HG03439 (cell line): ENCODE results near the gene HERC2.
"Not testable (repeated sequence)": the region's sequence is repeated elsewhere in the genome, so short reads cannot be mapped to it uniquely, and the experiment has no call there.

Experiments
- ATAC-seq: cut with Tn5 transposase; IDR thresholded peaks from one replicate; pipeline ENCODE4 v1.9.1; 2021; ENCODE audit warnings: mild to moderate bottlenecking, moderate library complexity; ENCODE audit not compliant: unreplicated experiment

The HERC2 gene, protein sequence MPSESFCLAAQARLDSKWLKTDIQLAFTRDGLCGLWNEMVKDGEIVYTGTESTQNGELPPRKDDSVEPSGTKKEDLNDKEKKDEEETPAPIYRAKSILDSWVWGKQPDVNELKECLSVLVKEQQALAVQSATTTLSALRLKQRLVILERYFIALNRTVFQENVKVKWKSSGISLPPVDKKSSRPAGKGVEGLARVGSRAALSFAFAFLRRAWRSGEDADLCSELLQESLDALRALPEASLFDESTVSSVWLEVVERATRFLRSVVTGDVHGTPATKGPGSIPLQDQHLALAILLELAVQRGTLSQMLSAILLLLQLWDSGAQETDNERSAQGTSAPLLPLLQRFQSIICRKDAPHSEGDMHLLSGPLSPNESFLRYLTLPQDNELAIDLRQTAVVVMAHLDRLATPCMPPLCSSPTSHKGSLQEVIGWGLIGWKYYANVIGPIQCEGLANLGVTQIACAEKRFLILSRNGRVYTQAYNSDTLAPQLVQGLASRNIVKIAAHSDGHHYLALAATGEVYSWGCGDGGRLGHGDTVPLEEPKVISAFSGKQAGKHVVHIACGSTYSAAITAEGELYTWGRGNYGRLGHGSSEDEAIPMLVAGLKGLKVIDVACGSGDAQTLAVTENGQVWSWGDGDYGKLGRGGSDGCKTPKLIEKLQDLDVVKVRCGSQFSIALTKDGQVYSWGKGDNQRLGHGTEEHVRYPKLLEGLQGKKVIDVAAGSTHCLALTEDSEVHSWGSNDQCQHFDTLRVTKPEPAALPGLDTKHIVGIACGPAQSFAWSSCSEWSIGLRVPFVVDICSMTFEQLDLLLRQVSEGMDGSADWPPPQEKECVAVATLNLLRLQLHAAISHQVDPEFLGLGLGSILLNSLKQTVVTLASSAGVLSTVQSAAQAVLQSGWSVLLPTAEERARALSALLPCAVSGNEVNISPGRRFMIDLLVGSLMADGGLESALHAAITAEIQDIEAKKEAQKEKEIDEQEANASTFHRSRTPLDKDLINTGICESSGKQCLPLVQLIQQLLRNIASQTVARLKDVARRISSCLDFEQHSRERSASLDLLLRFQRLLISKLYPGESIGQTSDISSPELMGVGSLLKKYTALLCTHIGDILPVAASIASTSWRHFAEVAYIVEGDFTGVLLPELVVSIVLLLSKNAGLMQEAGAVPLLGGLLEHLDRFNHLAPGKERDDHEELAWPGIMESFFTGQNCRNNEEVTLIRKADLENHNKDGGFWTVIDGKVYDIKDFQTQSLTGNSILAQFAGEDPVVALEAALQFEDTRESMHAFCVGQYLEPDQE (N-terminal part only)

DNA sequence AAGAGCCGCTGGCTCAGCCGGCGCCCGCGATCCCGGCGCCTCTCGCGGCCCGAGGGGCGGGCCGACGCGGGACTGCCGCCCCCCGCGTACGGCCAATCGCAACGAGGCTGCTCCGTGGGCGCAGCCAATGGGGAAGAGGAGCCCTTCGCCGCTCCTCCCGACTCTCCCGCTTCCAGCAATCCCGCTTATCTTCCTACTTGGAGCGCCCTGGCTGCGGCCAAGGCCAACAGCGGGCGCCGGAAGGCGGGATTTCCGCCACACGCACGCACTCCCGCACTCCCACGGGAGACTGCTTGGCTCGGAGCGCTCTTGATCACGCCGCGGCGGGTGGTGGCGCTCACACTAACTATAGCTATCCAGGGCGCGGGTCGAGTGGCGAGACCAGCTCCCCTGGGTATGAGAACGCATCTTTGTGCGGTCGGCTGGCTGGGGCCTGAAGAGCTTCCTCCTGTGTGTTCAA is at the start of gene HERC2:
Gene HERC2, minus strand, starts transcription at position 51 of the 460 bp plus-strand sequence. CDS start 746 bp downstream, outside the sequence.
- ATAC-seq = not testable (repeated sequence)

DNA sequence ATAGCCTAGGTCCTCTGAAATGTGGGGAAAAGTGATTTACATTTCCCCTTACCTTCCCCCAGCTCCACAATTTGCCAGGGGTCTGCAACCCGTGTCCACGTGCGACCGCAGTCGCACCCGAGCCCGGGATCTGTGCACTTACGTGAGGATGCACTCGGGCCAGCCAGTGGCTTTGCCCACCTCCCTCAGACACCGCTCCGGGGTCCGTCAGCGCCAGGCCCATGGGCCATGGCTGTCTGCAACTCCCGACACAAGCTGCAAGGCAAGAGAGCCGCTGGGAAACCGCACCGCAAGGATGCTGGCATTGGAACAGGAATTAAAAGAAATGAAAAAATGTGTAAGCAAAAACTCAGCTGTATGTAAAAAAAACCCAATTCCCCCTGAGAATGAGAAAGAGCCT is 43.5 kb upstream of the HERC2 start:
- not testable (repeated sequence) for ATAC-seq

DNA sequence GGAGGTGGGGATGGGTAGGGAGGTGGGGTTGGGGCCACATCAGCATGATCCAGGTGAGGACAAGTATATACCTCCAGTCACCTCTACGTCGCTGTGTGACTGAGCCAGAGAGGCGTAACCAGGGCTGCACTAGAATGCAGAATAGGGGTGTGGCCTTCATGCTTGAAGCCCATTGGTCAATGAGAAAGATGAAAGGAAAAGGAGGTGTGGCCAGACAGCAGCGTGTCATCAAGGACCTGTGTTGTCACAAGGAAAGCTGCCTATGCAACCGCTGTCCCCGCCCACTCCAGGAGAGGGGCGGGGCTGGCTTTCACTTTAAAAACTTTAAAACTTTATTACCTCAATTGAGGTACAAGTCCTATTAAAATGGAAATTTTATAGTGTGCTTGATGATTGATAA is 36.0 kb upstream of the HERC2 start, which contains the start of gene GOLGA6L24:
Gene GOLGA6L24, minus strand, starts transcription at position 101 of the 400 bp plus-strand sequence. Its CDS starts 61 bp downstream, at position 40.
- not testable (repeated sequence) for ATAC-seq

DNA sequence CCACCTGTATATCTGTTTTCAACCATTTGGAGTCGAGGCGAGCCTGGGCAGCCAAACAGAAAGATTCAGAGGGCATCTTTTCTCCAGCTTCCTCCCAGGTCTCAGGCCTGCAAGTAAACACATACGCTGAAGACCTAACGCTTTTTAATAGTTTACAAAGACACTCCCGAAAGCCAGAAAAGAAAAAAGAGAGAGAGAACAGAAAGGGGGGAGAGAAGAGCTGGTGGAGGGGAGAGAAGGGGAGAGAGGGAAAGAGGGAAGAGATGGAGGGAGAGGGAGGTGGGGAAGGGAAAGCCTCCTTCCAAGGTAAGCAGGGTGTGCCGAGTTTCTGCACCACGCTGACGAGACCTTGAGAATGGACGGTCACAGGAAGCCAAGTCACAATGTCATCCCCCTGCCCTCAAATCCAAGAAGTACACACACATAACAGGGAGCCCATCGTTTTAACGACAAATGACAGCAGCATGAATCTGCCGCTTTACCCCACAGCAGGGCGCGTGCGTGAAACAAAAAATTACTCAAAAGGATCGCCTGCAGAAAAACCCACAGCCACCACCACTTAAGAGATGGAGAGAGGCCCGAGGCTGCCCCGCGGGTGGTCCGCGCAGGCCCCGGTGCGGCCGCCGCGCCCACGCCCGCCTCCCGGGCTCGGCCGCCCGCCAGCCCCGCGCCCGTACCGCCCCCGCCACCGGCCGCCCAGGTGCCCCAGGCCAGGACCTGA is 461 bp downstream of the HERC2 start:
- not testable (repeated sequence) for ATAC-seq

DNA sequence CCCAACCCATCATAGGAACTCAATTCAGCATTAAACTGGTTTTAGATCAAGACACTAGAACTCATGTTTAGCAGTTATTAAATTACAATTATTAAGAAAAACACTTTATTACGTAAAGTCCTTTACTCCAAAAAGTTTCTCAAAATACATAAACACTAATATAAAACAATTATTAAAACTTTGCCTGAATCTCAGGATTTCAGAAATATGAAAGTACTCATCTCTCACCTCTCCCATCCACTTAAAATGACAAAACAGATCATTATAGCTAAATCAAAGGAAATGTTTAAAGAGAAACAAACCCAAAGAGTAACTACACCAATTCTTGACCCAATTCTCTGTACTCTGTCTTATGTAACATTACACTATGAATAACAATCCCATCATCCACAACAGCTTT is 2.3 kb downstream of the HERC2 start:
- ATAC-seq = not testable (repeated sequence)

DNA sequence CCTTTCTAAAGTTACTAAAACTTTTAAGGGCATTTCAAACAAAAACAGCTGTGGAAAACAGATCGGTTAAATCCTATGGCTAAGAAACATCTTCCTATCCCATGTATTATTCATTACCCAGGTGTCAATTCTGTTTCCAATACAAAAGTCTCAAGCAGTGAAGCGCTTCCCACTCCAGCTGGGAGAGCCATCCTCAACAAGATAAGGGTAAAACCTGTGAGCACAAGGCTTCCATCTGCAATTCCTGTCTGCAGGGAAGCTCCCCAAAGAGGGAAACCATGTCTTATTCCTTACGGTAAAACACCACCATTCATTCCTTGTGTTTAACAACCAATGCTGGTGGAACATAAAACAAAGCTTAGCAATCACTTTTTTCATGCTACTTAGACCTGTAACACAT is 3.2 kb downstream of the HERC2 start:
- not testable (repeated sequence) for ATAC-seq

DNA sequence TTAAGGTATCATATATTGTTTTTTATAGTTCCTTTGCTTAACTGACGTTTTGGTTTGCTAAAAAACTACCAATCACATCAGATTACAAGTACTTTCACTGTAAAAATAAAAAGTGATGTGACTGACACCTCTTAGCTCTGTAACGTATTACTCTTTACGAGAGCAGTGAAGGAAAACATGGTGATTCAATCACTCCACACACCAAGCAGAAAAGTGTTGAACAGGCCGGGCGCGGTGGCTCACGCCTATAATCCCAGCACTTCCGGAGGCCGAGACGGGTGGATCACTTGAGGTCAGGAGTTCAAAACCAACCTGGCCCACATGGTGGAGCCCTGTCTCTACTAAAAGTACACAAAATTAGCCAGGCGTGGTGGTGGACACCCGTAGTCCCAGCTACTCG is 3.9 kb downstream of the HERC2 start:
- ATAC-seq = not testable (repeated sequence)

DNA sequence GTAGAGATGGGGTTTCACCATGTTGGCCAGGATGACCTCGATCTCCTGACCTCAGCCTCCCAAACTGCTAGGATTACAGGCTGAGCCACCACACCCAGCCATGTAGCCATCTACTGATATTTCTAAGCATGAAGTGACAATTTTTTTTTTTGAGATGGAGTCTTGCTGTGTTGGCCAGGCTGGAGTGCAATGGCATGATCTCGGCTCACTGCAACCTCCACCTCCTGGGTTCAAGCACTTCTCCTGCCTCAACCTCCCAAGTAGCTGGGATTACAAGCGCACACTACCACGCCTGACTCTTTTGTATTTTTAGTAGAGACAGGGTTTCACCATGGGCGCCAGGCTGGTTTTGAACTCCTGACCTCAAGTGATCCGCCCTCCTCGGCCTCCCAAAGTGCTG is 5.0 kb downstream of the HERC2 start:
- ATAC-seq = not testable (repeated sequence)

DNA sequence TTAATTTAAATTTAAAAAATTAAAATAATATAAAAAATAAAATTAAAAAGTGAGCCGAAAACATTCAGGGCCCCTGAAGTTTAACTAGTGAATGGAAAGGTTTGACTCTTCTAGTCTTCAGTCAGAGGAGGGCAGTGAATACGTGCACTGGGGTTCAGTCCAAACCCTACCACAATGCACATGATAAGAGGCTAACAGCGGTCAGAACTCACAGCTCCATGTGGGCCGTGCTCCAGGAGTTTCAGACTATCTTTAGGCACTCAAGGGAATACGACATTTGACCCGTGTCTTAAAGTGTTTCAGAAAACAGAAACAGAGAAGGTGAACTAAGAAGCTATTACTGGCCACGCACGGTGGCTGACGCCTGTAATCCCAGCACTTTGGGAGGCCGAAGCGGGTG is 11.5 kb downstream of the HERC2 start:
- not testable (repeated sequence) for ATAC-seq

DNA sequence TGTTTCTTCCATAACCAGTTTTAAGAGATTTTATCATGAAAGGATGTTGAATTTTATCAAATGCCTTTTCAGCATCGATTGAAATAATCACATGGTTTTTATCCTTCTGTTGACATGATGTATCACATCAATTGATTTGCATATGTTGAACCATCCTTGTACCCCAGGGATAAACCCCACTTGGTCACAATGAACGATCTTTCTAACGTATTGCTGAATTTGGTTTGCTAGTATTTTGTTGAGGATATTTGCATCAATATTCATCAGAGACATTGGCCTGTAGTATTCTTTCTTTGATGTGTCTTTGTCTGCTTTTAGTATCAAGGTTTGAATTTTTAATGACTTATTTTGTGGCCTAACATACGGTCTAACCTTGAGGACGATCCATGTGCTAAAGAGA is 13.3 kb downstream of the HERC2 start:
- not testable (repeated sequence) for ATAC-seq

DNA sequence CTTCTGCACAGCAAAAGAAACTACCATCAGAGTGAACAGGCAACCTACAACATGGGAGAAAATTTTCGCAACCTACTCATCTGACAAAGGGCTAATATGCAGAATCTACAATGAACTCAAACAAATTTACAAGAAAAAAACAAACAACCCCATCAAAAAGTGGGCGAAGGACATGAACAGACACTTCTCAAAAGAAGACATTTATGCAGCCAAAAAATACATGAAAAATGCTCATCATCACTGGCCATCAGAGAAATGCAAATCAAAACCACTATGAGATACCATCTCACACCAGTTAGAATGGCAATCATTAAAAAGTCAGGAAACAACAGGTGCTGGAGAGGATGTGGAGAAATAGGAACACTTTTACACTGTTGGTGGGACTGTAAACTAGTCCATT is 16.3 kb downstream of the HERC2 start:
- not testable (repeated sequence) for ATAC-seq

DNA sequence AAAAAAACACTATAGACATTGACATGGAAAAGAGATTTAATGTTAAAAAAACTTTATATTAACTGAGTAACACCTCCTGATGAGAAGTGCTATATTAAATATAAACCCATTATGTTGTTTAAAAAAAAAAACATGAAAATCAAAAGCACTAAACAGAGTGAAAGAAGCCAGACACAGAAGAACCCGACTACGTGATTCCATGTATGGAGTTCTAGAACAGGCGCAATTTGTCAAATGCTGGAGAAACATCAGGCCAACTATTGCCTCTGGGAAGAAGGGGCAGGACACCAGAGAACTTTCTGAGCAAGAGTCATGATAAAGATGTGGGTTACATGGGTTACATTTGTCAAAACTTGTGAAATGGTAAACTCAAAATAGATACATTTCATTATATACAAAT is 24.5 kb downstream of the HERC2 start:
- not testable (repeated sequence) for ATAC-seq

DNA sequence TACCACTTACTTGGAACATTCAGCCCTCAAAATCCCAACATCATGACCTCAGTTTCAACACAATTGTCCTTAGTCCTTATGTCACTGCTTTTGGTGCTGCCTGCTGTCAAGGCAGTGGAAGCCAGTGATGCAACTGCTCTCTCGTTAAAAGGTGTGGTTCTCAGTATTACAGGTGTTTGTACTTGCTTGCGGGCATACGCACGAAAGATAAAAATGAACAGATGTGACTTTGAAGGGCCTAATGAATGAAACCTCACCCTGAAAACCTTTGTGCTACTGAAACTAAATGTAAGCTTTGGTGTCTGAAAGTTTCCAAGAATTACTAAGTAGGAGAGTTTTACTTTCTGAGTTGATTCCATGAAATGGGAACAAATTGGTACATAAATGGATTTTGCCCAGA is 25.2 kb downstream of the HERC2 start:
- ATAC-seq = not testable (repeated sequence)

DNA sequence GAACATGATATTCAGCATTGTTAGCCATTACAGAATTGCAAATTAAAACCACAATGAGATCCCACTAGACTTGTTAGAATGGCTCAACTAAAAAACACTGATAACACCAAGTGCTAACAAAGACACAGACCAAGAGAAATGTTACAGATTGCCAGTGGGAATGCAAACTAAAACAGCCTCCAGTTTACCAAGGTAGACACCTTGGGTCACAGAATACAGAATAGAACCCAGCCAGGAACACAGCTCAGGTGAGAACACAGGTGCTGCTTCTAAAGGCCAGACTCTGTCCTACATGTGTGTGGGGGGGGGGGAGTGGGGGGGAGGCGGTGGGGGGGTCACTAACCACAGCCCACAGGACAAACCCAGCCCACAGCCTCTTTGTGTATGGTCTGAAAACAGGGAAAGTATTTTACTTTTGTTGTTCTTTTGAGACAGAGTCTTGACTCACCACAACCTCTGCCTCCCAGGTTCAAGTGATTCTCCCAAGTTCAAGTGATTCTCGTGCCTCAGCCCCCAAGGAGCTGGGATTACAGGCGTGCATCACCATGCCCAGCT is 26.9 kb downstream of the HERC2 start:
- not testable (repeated sequence) for ATAC-seq

DNA sequence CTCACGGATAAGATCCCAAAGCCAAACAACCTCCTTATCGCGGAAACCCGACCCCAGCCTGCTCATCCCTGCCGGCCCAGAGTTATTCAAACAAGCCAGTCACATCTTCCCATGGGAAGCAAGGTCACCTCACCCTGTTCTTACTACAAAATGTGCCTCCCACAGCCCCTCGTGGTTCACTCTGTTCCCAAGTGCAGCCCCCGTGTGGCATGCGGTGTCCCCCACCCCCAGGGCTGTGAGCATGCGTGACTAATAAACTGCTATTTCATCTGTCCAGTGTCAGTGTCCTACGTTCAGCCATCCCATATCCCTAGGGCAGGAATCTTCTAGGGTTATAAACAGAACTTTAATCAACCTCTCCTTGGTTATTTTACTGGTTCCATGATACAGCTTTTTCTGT is 27.4 kb downstream of the HERC2 start:
- not testable (repeated sequence) for ATAC-seq

DNA sequence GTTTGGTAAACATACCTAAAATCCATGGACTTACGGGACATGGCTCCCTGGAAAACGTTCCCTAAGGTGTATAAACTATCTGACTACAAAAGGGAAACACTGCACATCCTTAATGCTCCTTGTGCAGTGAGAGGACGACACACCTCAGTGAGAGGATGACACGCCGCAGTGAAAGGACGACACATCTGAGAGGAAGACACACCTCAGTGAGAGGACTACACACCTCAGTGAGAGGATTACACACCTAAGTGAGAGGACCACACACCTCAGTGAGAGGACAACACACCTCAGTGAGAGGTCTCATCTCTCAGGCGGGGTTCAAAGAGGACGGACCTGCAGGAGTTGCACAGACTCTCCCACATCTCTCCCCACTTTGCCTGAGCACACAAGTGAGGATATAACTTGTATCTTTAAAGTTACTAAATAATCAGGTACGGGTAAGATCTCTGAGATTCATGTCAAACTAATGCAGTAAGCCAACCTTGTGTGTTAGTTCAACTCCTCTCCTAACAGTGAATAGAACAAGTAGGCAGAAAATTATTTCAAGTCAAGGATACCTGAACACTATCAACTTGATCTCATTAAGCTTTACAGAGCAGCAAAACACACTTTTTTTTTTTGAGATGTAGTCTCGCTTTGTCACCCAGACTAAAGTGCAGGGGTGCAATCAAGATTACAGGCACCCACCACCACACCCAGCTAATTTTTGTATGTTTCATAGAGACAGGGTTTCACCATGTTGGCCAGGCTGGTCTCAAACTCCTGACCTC is 32.1 kb downstream of the HERC2 start:
- peak; percentile 26 for ATAC-seq

DNA sequence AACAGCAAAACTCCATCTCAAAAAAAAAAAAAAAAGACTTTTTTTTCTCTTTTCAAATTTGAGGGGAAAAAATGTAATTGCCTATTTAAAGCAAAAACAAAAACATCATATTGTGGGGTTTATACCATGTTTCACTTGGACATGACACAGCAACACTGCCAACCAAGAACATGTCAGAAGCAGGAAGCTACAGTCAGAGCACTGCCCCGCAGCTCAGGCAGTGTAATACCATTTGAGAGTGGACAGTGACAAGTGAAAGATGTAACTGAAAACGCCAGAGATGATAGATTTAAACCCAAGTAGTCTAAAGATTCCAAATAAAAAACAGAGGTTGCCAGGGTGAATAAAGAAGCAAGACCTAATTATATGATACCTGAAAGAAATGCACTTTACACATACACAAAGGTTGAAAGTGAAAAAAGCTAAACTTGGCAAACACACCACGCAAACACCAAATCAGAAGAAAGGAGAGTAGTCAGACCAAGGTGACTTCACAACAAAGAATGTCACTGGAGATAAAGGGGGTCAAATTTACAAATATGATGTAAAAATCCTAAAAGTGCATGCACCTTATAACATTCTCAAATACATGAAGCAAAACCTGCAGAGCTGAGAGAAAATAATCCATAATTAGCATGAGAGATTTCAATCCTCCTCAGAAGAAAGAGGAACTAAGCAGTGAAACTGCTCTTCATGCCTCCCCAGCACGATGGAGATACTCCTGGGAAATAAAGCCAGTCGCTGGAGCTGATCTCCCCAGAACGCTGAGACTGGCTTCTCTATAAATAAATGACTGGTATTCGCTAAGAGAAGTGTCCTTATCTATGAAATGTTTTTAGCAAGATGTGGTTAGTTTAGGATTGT is 32.9 kb downstream of the HERC2 start:
- ATAC-seq = peak; percentile 58

DNA sequence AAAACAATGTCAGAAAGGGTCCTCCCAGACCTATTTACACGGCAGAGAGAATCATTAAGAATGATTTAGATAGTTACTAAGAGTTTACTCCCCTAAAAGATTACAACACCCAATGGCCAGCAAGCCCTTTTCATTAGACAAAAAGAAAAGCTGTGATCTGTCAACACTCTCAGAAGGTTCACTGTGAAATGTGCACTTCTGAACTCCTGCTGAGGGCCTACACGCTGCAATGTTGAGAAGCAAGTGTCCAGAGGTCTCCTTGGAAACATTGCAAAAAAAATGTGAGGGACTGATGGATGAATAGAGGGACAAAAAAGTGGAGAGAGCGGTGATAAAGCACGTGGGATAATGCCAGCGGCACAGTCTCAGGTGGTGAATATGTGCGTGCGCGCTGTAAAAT is 35.3 kb downstream of the HERC2 start:
- ATAC-seq = not testable (repeated sequence)
